HCT116 (cell line): Measurements from ENCODE around the gene IL10RB.

Source experiments
- CBX3 ChIP-seq: IDR thresholded peaks from 2 replicates; pipeline ENCODE4 v1.6.1; 2012; ENCODE audit warnings: low read depth
- EZH2 ChIP-seq: fragments of 200-600 bp; sonication (generic); IDR thresholded peaks from 2 replicates; pipeline ENCODE4 v1.6.1; 2017; ENCODE audit warnings: antibody characterized with exemption, mixed run types
- EZH2phosphoT487 ChIP-seq: fragments of 200-600 bp; IDR thresholded peaks from 2 replicates; pipeline ENCODE4 v1.6.1; 2018; ENCODE audit warnings: antibody characterized with exemption, borderline replicate concordance
- MAX ChIP-seq: IDR thresholded peaks from 2 replicates; pipeline ENCODE4 v1.6.1; 2012
- POLR2A ChIP-seq: IDR thresholded peaks from 2 replicates; pipeline ENCODE4 v1.7.0; 2011; ENCODE audit warnings: borderline replicate concordance; ENCODE audit not compliant: insufficient read depth, insufficient read length; ENCODE audit errors: extremely low read depth
- POLR2AphosphoS5 ChIP-seq: IDR thresholded peaks from 2 replicates; pipeline ENCODE4 v1.6.1; 2011; ENCODE audit warnings: mild to moderate bottlenecking, low read depth, low read length, moderate library complexity
- RAD21 ChIP-seq: IDR thresholded peaks from 2 replicates; pipeline ENCODE4 v1.6.1; 2012; ENCODE audit warnings: low read depth, mild to moderate bottlenecking
- REST ChIP-seq: IDR thresholded peaks from 2 replicates; pipeline ENCODE4 v1.6.1; 2012; ENCODE audit warnings: low read depth
- SIN3A ChIP-seq: IDR thresholded peaks from 2 replicates; pipeline ENCODE4 v1.6.1; 2012; ENCODE audit warnings: low read depth
- YY1 ChIP-seq: IDR thresholded peaks from 2 replicates; pipeline ENCODE4 v1.6.1; 2011; ENCODE audit warnings: low read length, low read depth, moderate library complexity, mild to moderate bottlenecking; ENCODE audit not compliant: insufficient replicate concordance; ENCODE audit errors: extremely low read depth
- ZBTB33 ChIP-seq: IDR thresholded peaks from 2 replicates; pipeline ENCODE4 v1.6.1; 2011; ENCODE audit warnings: mild to moderate bottlenecking, low read length, moderate library complexity; ENCODE audit not compliant: insufficient replicate concordance; ENCODE audit errors: extremely low read depth
- ZFX ChIP-seq: fragments of 450-650 bp; IDR thresholded peaks from 2 replicates; pipeline ENCODE4 v1.6.1; 2017
- ZNF274 ChIP-seq: fragments of 200-500 bp; sonication (Bioruptor generic); IDR thresholded peaks from 2 replicates; pipeline ENCODE4 v1.6.1; 2014; ENCODE audit warnings: mild to moderate bottlenecking, low read depth, low read length, inconsistent platforms
- TF ChIP-seq, protein P1 (sequence below), 3 experiments: fragments of 200-600 bp in 1 of 3; sonication (generic) in 1 of 3; IDR thresholded peaks in 2 of 3; conservative IDR thresholded peaks in 1 of 3; 2 replicates each; pipeline ENCODE4 v1.5.1; 2012 to 2017; ENCODE audit warnings: low read depth in 2 of 3, low read length in 2 of 3, antibody characterized with exemption in 1 of 3, borderline replicate concordance in 1 of 3, control low read depth in 1 of 3, mild to moderate bottlenecking in 1 of 3, mixed read lengths in 1 of 3, mixed run types in 1 of 3, moderate library complexity in 1 of 3; ENCODE audit not compliant: insufficient read depth in 1 of 3

- TF ChIP-seq EZH2, result no peak
- no peak for TF ChIP-seq SIN3A
- TF ChIP-seq, protein P1, sequence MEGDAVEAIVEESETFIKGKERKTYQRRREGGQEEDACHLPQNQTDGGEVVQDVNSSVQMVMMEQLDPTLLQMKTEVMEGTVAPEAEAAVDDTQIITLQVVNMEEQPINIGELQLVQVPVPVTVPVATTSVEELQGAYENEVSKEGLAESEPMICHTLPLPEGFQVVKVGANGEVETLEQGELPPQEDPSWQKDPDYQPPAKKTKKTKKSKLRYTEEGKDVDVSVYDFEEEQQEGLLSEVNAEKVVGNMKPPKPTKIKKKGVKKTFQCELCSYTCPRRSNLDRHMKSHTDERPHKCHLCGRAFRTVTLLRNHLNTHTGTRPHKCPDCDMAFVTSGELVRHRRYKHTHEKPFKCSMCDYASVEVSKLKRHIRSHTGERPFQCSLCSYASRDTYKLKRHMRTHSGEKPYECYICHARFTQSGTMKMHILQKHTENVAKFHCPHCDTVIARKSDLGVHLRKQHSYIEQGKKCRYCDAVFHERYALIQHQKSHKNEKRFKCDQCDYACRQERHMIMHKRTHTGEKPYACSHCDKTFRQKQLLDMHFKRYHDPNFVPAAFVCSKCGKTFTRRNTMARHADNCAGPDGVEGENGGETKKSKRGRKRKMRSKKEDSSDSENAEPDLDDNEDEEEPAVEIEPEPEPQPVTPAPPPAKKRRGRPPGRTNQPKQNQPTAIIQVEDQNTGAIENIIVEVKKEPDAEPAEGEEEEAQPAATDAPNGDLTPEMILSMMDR (IDR thresholded peaks at IDR 0.05 in 2 of 3, conservative IDR thresholded peaks at IDR 0.05 in 1 of 3; ENCODE audit: borderline replicate concordance in 1 of 3, insufficient read depth in 1 of 3, low read depth in 2 of 3, low read length in 2 of 3), result no peak
- TF ChIP-seq ZFX, result no peak
- no peak for TF ChIP-seq POLR2AphosphoS5
- no peak for TF ChIP-seq ZNF274
- no peak for TF ChIP-seq POLR2A
- TF ChIP-seq EZH2phosphoT487, result no peak
- TF ChIP-seq REST, result no peak
- no peak for TF ChIP-seq MAX
- TF ChIP-seq RAD21, result no peak
- no peak for TF ChIP-seq YY1
- TF ChIP-seq CBX3, result no peak
- TF ChIP-seq ZBTB33, result no peak
Observed at GRCh38 chr21:33270986-33271385, 4.8 kb downstream of the IL10RB start.
